22Rv1 (cell line): ENCODE measurements around the gene TMEM167B.

Source experiments
- CTCF ChIP-seq: fragments of 450-650 bp; IDR thresholded peaks from 2 replicates; pipeline ENCODE4 v1.5.1; 2017; ENCODE audit warnings: mild to moderate bottlenecking
- ZFX ChIP-seq: fragments of 450-650 bp; IDR thresholded peaks from 2 replicates; pipeline ENCODE4 v1.6.1; 2017; ENCODE audit warnings: antibody characterized with exemption, borderline replicate concordance

- TF ChIP-seq CTCF (no peak), ZFX (no peak)
Observed at GRCh38 chr1:109080441-109081082, 10.0 kb upstream of the TMEM167B start.
